Measurements from ENCODE around the gene TSEN2. TPM values are rescaled to one million over a fixed set of nuclear protein-coding genes. Genes with fewer than 3 reads are reported as not detected.

The TSEN2 gene
- total and polyA plus RNA-seq, 10 donors, result 10.6 to 21.5 (median 14.4) TPM

- DNase-seq, result no peak
- peak overlapping the region in 5 of 8 donors; percentile 23 to 75 (median 32) for H3K27ac ChIP-seq
- TF ChIP-seq POLR2A (IDR thresholded peaks at IDR 0.05) (no peak), CTCF (IDR thresholded peaks at IDR 0.05 in 8 of 11, conservative IDR thresholded peaks at IDR 0.05 in 3 of 11) (no peak), POLR2AphosphoS5 (IDR thresholded peaks at IDR 0.05) (no peak)
- intact Hi-C loops (cut with DNase I; ENCODE audit: low total_unique reads), result no loop called here
- H3K9me3 ChIP-seq, result no peaks in the 10 kb centered on the region
- peak overlapping the region in 1 of 8 donors; percentile 6 for H3K4me3 ChIP-seq
- H3K36me3 ChIP-seq, result no peaks in the 10 kb centered on the region
- WGBS, 5 donors, result 22 to 31% (median 24%) methylated on average over 8 to 9 of the region's 9 CpGs
- H3K27me3 ChIP-seq (replicated peaks in 1 of 7), result no peaks in the 10 kb centered on the region
- peaks cover 0 to 29% (median 13%) of the 10 kb centered on the region in 6 donors for H3K4me1 ChIP-seq
These were observed 21.9 kb upstream of the TSEN2 start for GRCh38 chr3:12462159-12462947.

- Histone ChIP-seq H3K27ac (peak overlapping the region in 1 of 8 donors; percentile 75), H3K9me3 (no peaks in the 10 kb centered on the region), H3K4me3 (no peak overlapping the region), H3K27me3 (replicated peaks in 1 of 7) (no peaks in the 10 kb centered on the region), H3K36me3 (no peaks in the 10 kb centered on the region), H3K4me1 (peaks cover 0 to 27% (median 12%) of the 10 kb centered on the region in 6 donors)
- no peak for TF ChIP-seq POLR2AphosphoS5 (IDR thresholded peaks at IDR 0.05)
- no peak for TF ChIP-seq POLR2A (IDR thresholded peaks at IDR 0.05)
- DNase-seq, result no peak
- WGBS, 5 donors, result 43 to 100% (median 90%) methylated on average over 1 of the region's 1 CpG
- intact Hi-C loops (cut with DNase I; ENCODE audit: low total_unique reads), result no loop called here
These were observed 20.6 kb upstream of the TSEN2 start for GRCh38 chr3:12463686-12464085.

GRCh38 chr3:12464181-12464580, 20.1 kb upstream of the TSEN2 start:
- Histone ChIP-seq H3K9me3 (no peaks in the 10 kb centered on the region), H3K4me1 (peaks cover 0 to 22% (median 9%) of the 10 kb centered on the region in 6 donors)

GRCh38 chr3:12465151-12465835, 19.0 kb upstream of the TSEN2 start:
- intact Hi-C loops (cut with DNase I; ENCODE audit: low total_unique reads), result no loop called here
- Histone ChIP-seq H3K4me1 (peaks cover 0 to 16% (median 9%) of the 10 kb centered on the region in 6 donors), H3K4me3 (no peak overlapping the region), H3K27me3 (replicated peaks in 1 of 7) (no peaks in the 10 kb centered on the region), H3K27ac (no peak overlapping the region), H3K9me3 (no peaks in the 10 kb centered on the region), H3K36me3 (no peaks in the 10 kb centered on the region)
- no peak for DNase-seq
- 90 to 94% (median 94%) methylated on average over 18 of the region's 18 CpGs for whole genome bisulfite sequencing, 5 donors
- TF ChIP-seq POLR2A (IDR thresholded peaks at IDR 0.05), result no peak
- TF ChIP-seq CTCF (IDR thresholded peaks at IDR 0.05 in 8 of 11, conservative IDR thresholded peaks at IDR 0.05 in 3 of 11), result no peak
- no peak for TF ChIP-seq POLR2AphosphoS5 (IDR thresholded peaks at IDR 0.05)

More at GRCh38 chr3:12464181-12464580, 20.1 kb upstream of the TSEN2 start:
- DNase-seq, result no peak
- H3K27ac ChIP-seq, result no peak overlapping the region
- H3K27me3 ChIP-seq (replicated peaks in 1 of 7), result no peaks in the 10 kb centered on the region
- H3K4me3 ChIP-seq, result no peak overlapping the region
- TF ChIP-seq POLR2A (IDR thresholded peaks at IDR 0.05) (no peak), CTCF (IDR thresholded peaks at IDR 0.05 in 8 of 11, conservative IDR thresholded peaks at IDR 0.05 in 3 of 11) (no peak), POLR2AphosphoS5 (IDR thresholded peaks at IDR 0.05) (no peak)
- intact Hi-C loops (cut with DNase I; ENCODE audit: low total_unique reads), result no loop called here
- no peaks in the 10 kb centered on the region for H3K36me3 ChIP-seq

Data from spleen (tissue), 11 donors.